VCaP (cell line): ENCODE data around the gene HSBP1L1.

Source experiments
- H3K27ac ChIP-seq: fragments of 450-650 bp; 2 replicates; pipeline ENCODE4 v1.5.1; 2017
- CTCF ChIP-seq: fragments of 450-650 bp; conservative IDR thresholded peaks from 2 replicates; pipeline ENCODE4 v1.5.1; 2017; ENCODE audit warnings: mild to moderate bottlenecking, moderate library complexity

Gene HSBP1L1

GRCh38 chr18:79918615-79919011 lies 45.8 kb upstream of the HSBP1L1 start:
- TF ChIP-seq CTCF = no peak
- H3K27ac ChIP-seq = no peak overlapping the region

GRCh38 chr18:79919089-79919488 lies 45.4 kb upstream of the HSBP1L1 start:
- no peak overlapping the region for H3K27ac ChIP-seq
- no peak for TF ChIP-seq CTCF

DNA sequence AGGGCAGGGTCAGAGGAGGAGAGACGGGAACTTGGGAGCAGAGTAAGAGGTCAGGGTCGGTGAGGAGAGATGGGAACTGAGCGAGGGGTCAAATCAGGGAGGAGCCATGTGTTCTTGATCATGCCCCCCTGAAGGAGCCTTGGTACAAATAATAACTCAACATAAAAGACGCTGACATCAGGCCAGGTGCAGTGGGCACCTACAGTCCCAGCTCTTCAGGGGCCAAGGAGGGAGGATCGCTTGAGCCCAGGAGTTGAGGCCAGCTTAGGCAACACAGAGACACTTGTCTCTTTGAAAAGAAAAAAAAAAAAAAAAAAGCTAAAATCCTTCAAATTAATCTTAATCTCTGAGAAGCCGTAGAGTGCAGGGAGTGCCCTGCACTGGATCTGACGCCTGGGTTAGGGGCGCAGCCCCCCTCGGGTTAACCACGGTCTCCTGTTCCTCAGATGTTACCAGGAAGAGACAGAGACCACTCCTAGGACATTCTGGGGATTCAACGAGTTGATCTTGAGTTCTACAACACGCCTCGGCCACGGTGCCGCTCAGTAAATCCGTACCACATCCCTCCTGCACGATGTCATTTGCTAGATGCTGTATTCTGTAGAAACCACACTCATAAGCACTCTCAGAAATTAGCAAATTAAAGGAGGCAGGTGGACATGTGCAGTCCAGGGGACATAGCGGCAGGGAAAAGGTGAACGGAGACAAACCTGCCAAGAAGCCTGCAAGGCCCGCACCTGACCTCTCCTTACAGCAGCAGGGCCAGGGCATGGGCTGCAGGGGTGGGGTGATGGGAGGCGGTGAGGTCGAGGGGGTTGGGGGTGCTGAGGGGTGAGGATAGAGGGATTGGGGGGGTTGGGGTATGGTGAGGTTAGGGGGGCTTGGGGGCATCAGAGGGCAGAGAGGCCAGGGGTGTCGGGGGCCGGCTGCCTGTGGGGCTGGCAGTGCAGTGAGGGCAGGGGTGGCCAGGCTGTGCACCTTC lies 42.2 kb upstream of the HSBP1L1 start:
- H3K27ac ChIP-seq = no peak overlapping the region
- TF ChIP-seq CTCF = no peak

- no peak for TF ChIP-seq CTCF
- no peak overlapping the region for H3K27ac ChIP-seq
Observed at GRCh38 chr18:79922971-79923411, 41.5 kb upstream of the HSBP1L1 start.

GRCh38 chr18:79923896-79924585 lies 40.4 kb upstream of the HSBP1L1 start:
- no peak for TF ChIP-seq CTCF

DNA sequence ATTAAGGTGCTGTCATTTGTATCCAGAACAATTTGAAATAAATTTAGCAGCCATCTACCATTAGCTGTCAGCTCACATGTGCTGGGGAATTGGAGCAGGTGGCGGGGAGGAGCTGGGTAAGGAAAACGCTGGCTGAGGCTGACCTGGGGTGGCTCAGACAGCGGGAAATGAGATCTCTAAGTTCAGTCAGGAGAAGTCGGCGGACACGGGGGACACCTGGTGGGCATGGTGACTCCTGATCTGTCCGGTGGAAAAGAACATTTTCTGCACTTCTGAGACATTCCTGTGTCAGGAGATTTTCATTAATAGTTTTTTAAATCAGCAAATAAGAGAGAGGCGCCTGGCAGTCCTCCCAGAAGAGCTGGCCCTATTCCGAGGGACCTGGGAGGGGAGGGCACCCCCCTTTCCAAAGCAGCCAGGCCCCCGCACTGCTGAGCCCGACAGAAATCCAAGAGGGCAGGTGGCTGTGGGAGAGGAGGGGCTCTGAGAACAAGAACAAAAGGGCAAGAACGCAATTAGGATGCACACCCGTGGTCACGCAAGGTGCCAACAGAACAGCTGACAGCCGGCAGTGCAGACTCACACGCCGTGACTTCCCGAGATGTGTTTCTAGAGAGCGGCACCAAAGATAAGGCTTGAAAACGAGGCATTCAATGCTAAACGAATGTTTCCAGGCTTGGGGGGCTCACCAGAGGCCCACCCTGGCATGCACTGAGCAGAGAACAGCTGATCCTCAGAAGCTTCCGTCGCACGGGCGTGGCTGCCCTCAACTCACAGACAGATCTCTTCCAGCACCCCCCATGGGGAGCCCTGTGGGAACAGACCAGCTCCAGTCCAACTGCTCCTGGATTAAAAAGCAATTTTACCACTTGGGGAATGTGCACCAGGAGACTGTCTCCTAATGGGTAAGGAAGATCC lies 39.4 kb upstream of the HSBP1L1 start:
- no peak overlapping the region for H3K27ac ChIP-seq
- TF ChIP-seq CTCF = no peak

More at GRCh38 chr18:79923896-79924585, 40.4 kb upstream of the HSBP1L1 start:
- no peak overlapping the region for H3K27ac ChIP-seq
